GM19099 (cell line): ENCODE data around the gene ZCWPW2.

ENCODE experiments used
- POLR2A ChIP-seq: IDR thresholded peaks from 3 replicates; pipeline ENCODE4 v1.6.1; 2011; ENCODE audit warnings: low read depth; ENCODE audit not compliant: insufficient read length; ENCODE audit errors: extremely low read depth

ZCWPW2 gene

DNA sequence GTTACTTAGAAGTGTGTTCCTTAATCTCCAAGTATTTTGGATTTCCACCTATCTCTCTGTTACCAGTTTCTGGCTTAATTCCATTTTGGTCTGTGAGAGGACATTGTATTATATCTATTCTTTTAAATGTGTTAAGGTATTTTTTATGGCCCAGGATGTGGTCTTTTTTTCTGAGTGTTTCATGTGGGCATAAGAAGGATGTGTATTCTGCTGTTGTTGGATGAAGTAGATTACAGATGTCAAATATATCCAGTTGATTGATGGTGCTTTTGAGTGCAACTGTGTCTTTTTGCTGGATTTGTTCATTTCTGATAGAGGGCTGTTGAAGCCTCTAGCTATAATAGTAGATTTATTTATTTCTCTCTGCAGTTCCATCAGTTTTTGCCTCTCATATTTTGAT, 136.6 kb downstream of the ZCWPW2 start:
- TF ChIP-seq POLR2A: no peak

GRCh38 chr3:28495301-28495700, 146.8 kb downstream of the ZCWPW2 start:
- TF ChIP-seq POLR2A: no peak

DNA sequence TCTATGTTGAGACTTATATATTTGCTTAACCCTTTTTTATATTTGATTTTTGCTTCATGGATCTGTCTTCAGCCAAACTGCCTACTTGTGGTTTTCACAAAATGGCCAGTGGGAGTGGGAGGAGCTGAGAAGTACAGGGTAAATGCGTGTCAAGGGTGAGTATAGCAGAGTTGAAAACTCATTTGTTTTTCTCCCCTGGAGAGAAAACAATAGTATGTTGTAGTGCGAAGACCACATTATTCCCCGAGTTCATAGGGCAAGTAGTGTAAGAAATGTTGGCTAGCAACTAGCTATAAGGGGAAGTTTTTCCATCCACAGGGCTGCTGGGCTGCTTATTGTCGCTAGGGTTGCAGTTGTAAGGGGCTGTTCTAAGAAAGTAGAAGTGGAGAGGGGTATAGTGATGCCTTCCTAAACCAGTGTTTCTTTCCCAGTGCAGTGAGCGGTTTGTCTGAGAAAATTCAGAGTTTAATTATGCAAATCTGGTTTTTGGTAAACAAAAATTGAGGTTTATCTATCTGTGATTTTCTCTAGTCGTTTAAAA, 153.9 kb downstream of the ZCWPW2 start:
- no peak for TF ChIP-seq POLR2A

GRCh38 chr3:28504976-28505375, 156.5 kb downstream of the ZCWPW2 start:
- TF ChIP-seq POLR2A: no peak

DNA sequence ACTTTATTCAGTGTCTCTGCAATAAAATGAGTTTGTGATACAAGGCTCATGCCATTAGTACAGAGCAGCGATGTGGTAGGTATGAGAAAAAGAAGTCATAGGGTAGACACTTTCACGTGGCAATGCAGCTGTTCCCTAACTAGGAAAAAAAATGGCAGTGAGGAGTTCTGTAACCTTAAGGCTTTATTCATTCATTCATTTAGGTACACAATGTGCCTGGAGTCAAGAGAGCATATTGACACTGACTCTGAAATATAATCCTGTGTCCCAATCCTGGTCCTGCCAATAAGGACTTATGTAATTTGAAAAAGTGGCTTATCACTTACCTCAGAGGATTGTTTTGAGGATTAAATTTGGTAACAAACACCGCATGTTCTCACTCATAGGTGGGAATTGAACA, 173.1 kb downstream of the ZCWPW2 start:
- TF ChIP-seq POLR2A: no peak

GRCh38 chr3:28542351-28542750, 193.8 kb downstream of the ZCWPW2 start:
- TF ChIP-seq POLR2A: no peak

DNA sequence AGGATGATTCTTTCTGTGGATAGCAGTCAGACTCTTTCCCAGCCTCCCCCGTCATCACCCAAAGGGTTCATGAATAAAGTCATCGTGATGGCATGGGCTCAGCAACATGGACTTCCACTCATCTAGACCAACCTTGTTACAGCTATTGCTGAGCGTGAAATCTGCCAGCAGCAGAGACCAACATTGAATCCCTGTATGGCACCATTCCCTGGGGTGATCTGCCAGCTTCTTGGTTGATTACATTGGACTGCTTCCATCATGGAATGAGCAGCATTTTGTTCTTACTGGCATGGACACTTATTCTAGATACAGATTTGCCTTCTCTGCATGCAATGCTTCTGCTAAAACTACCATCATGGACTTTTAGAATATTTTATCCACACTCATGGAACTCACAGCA, 195.7 kb downstream of the ZCWPW2 start:
- TF ChIP-seq POLR2A: no peak

- no peak for TF ChIP-seq POLR2A
Observed at GRCh38 chr3:28544831-28545230, 196.3 kb downstream of the ZCWPW2 start.

DNA sequence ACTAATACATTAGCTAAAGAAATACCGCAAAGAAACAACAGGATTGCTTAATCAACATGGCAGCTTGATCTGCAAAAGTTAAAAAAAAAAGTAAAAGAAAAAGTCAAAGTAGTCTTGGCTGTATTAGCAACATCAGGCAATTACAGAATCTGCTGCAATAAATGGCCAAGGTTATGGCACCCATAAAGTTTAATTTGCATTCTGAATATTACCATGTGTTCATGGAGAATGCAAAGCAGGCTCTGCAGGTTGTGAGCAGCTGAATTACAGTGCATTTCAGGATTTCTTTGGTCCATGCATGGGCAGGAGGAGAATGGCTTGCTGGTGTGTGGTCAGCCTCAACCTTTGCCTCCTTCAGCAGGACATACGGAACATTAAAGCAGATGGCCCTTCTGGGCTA, 199.2 kb downstream of the ZCWPW2 start:
- no peak for TF ChIP-seq POLR2A

DNA sequence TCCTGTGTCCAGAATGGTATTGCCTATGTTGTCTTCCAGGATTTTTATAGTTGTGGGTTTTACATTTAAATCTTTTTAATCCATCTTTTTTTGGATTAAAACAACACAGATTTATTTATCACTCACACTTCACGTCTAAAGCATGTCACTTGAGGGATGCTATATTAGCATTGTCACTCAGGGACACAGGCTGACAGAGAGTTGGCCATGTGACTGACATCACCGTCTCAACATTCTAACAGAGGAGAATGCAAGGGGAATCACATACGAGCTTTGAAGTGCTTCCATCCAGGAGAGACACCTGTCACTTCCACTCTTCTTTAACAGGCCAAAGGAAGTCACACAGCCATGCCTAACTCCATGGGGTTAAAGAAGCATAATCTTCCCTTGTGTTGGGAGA, 204.7 kb downstream of the ZCWPW2 start:
- TF ChIP-seq POLR2A: no peak

DNA sequence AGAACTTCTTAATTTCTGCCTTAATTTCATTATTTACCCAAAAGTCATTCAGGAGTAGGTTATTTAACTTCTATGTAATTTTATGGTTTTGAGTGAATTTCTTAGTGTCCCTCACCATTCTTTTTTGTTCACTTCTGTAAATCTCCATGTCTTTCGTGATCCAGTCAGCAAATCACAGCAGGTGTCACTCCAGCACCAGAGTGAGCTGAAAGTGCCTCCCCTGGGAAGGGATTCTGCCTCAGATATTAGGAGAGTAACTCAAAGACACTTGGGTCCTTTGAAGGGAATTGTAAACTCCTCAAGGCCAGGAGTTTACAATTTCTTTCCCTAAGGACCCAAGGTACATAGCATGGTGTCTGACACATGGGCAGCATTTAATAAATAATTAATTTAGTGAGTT, 207.7 kb downstream of the ZCWPW2 start:
- TF ChIP-seq POLR2A: no peak

GRCh38 chr3:28564211-28564610, 215.7 kb downstream of the ZCWPW2 start:
- no peak for TF ChIP-seq POLR2A

DNA sequence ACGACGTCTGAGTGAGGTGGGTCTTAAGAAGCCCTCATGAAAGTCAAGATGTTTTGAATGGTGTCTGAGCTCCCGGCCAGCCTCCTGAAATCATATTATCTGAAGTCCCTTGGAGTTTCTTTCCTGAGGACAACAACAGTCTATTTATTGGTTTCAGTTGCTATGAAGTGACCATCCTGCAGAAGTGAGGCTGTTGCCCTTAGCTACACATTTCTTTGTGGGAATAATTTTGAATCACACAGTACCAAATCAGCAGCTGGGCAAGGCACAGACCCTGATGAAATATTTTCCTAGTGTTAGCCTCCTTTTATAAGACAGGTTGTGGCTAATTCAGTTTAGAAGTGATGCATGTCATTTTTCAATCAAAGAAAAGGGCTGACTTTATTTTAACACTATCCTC, 220.8 kb downstream of the ZCWPW2 start:
- no peak for TF ChIP-seq POLR2A

GRCh38 chr3:28574036-28574435, 225.5 kb downstream of the ZCWPW2 start:
- no peak for TF ChIP-seq POLR2A

GRCh38 chr3:28575100-28575745, 226.7 kb downstream of the ZCWPW2 start:
- TF ChIP-seq POLR2A: no peak
